SK-N-SH treated with all-trans-retinoic acid at 6 μM for 48 hours (cell line): ENCODE measurements around the gene JAK1.

ENCODE experiments used
- ATAC-seq: fragments of 200-7000 bp; cut with Tn5 transposase; 3 replicates; pipeline ENCODE4 v1.9.1; 2020; ENCODE audit warnings: mild to moderate bottlenecking, moderate library complexity
- ARNTL ChIP-seq: fragments of 450-650 bp; formaldehyde crosslinking; IDR thresholded peaks from 2 replicates; pipeline ENCODE4 v1.5.0; 2020; ENCODE audit warnings: low read depth, mild to moderate bottlenecking, moderate library complexity, borderline replicate concordance
- BACH2 ChIP-seq: fragments of 250-450 bp; sonication (Bioruptor Pico); IDR thresholded peaks from 2 replicates; pipeline ENCODE4 v1.9.0; 2021; ENCODE audit warnings: mild to moderate bottlenecking, borderline replicate concordance
- CSDC2 ChIP-seq: fragments of 250-450 bp; sonication (Bioruptor Pico); IDR thresholded peaks from 2 replicates; pipeline ENCODE4 v1.5.0; 2020; ENCODE audit warnings: mild to moderate bottlenecking, moderate library complexity
- CSRNP3 ChIP-seq: fragments of 250-450 bp; sonication (Bioruptor Pico); IDR thresholded peaks from 2 replicates; pipeline ENCODE4 v1.5.1; 2021; ENCODE audit warnings: mild to moderate bottlenecking, moderate library complexity
- ESRRG ChIP-seq: fragments of 250-450 bp; sonication (Bioruptor Pico); IDR thresholded peaks from 2 replicates; pipeline ENCODE4 v1.6.1; 2021; ENCODE audit warnings: mild to moderate bottlenecking
- GLIS3 ChIP-seq: fragments of 250-450 bp; sonication (Bioruptor Pico); IDR thresholded peaks from 2 replicates; pipeline ENCODE4 v1.5.0; 2020; ENCODE audit warnings: mild to moderate bottlenecking, moderate library complexity
- ISL1 ChIP-seq: fragments of 250-450 bp; sonication (Bioruptor Pico); IDR thresholded peaks from 2 replicates; pipeline ENCODE4 v2.1.2; 2022; ENCODE audit warnings: mild to moderate bottlenecking, moderate library complexity
- OSR1 ChIP-seq: fragments of 250-450 bp; sonication (Bioruptor Pico); IDR thresholded peaks from 2 replicates; pipeline ENCODE4 v1.8.0; 2022; ENCODE audit warnings: moderate library complexity, mild to moderate bottlenecking, inconsistent platforms
- PATZ1 ChIP-seq: fragments of 250-450 bp; sonication (Bioruptor Pico); IDR thresholded peaks from 2 replicates; pipeline ENCODE4 v1.8.0; 2020; ENCODE audit warnings: mild to moderate bottlenecking, moderate library complexity, borderline replicate concordance
- PPARA ChIP-seq: fragments of 250-450 bp; sonication (Bioruptor Pico); IDR thresholded peaks from 2 replicates; pipeline ENCODE4 v1.5.0; 2020; ENCODE audit warnings: mild to moderate bottlenecking, borderline replicate concordance
- SNAI2 ChIP-seq: fragments of 250-450 bp; sonication (Bioruptor Pico); IDR thresholded peaks from 2 replicates; pipeline ENCODE4 v1.5.0; 2020; ENCODE audit warnings: mild to moderate bottlenecking, moderate library complexity
- TCF4 ChIP-seq: fragments of 250-450 bp; sonication (Bioruptor Pico); IDR thresholded peaks from 2 replicates; pipeline ENCODE4 v1.8.0; 2021; ENCODE audit warnings: mild to moderate bottlenecking, moderate library complexity, borderline replicate concordance
- TSHZ2 ChIP-seq: fragments of 250-450 bp; sonication (Bioruptor Pico); IDR thresholded peaks from 2 replicates; pipeline ENCODE4 v1.5.0; 2020; ENCODE audit warnings: mild to moderate bottlenecking, moderate library complexity
- ZC3H10 ChIP-seq: fragments of 250-450 bp; sonication (Bioruptor Pico); IDR thresholded peaks from 2 replicates; pipeline ENCODE4 v1.5.1; 2021; ENCODE audit warnings: mild to moderate bottlenecking, moderate library complexity
- ZFP3 ChIP-seq: fragments of 250-450 bp; sonication (Bioruptor Pico); IDR thresholded peaks from 2 replicates; pipeline ENCODE4 v1.5.0; 2020; ENCODE audit warnings: mild to moderate bottlenecking, moderate library complexity
- ZFP30 ChIP-seq: fragments of 450-650 bp; formaldehyde crosslinking; IDR thresholded peaks from 2 replicates; pipeline ENCODE4 v1.5.0; 2022; ENCODE audit warnings: mild to moderate bottlenecking, moderate library complexity
- ZNF565 ChIP-seq: fragments of 450-650 bp; formaldehyde crosslinking; conservative IDR thresholded peaks from 2 replicates; pipeline ENCODE4 v1.5.0; 2020; ENCODE audit warnings: low read depth, mild to moderate bottlenecking, moderate library complexity
- ZNF70 ChIP-seq: fragments of 450-650 bp; formaldehyde crosslinking; IDR thresholded peaks from 2 replicates; pipeline ENCODE4 v1.5.0; 2020; ENCODE audit warnings: mild to moderate bottlenecking, moderate library complexity
- ZNF8 ChIP-seq: fragments of 450-650 bp; formaldehyde crosslinking; IDR thresholded peaks from 2 replicates; pipeline ENCODE4 v1.5.0; 2020; ENCODE audit warnings: mild to moderate bottlenecking, moderate library complexity

JAK1 gene

GRCh38 chr1:64966158-64966971 lies at the start of gene JAK1:
JAK1 (minus strand) TSS chr1:64966549; CDS start chr1:64886264, 80,285 bp downstream.
- TF ChIP-seq ESRRG (no peak), GLIS3 (CRISPR knock-in tag) (no peak), ZFP30 (no peak), ZC3H10 (no peak), BACH2 (CRISPR knock-in tag) (no peak), CSDC2 (no peak), CSRNP3 (no peak)
- ATAC-seq, result peak; percentile 83

GRCh38 chr1:65014321-65014720 lies 48.0 kb upstream of the JAK1 start:
- no peak for TF ChIP-seq ZNF70 (CRISPR knock-in tag)
- TF ChIP-seq PPARA (CRISPR knock-in tag), result no peak
- TF ChIP-seq, all 23 proteins: peak for 0
- ATAC-seq, result no peak

- TF ChIP-seq TSHZ2 (CRISPR knock-in tag) (no peak), PATZ1 (CRISPR knock-in tag) (no peak), SNAI2 (no peak), PPARA (CRISPR knock-in tag) (no peak), ESRRG (no peak), BACH2 (CRISPR knock-in tag) (no peak), ARNTL (CRISPR knock-in tag) (no peak), TCF4 (CRISPR knock-in tag) (no peak), ISL1 (no peak)
- TF ChIP-seq, all 23 proteins: peak for 0
- no peak for ATAC-seq
These were observed 45.6 kb upstream of the JAK1 start for GRCh38 chr1:65011983-65012382.

GRCh38 chr1:65009724-65010420 lies 43.5 kb upstream of the JAK1 start:
- ATAC-seq, result no peak
- TF ChIP-seq ZNF70 (CRISPR knock-in tag), result no peak
- no peak for TF ChIP-seq TSHZ2 (CRISPR knock-in tag)
- no peak for TF ChIP-seq PPARA (CRISPR knock-in tag)
- no peak for TF ChIP-seq GLIS3 (CRISPR knock-in tag)
- TF ChIP-seq ARNTL (CRISPR knock-in tag), result no peak
- no peak for TF ChIP-seq SNAI2
- no peak for TF ChIP-seq CSRNP3
- TF ChIP-seq ZFP3, result no peak
- TF ChIP-seq ZNF565 (CRISPR knock-in tag), result no peak
- no peak for TF ChIP-seq ZNF8 (CRISPR knock-in tag)
- TF ChIP-seq ESRRG, result no peak
- no peak for TF ChIP-seq BACH2 (CRISPR knock-in tag)
- TF ChIP-seq OSR1 (CRISPR knock-in tag), result no peak
- TF ChIP-seq ZC3H10, result no peak
